ENCODE data around the gene PYCARD. TPM values are rescaled to one million over a fixed set of nuclear protein-coding genes. Genes with fewer than 3 reads are reported as not detected.
A peak's percentile ranks its signal among the peaks of the same experiment; 100 is the strongest.
"Not testable (repeated sequence)": the region's sequence is repeated elsewhere in the genome, so short reads cannot be mapped to it uniquely, and the experiment has no call there.

The PYCARD gene
- total RNA-seq, 1 donor from 2014 or later, result 75.6 TPM

DNA sequence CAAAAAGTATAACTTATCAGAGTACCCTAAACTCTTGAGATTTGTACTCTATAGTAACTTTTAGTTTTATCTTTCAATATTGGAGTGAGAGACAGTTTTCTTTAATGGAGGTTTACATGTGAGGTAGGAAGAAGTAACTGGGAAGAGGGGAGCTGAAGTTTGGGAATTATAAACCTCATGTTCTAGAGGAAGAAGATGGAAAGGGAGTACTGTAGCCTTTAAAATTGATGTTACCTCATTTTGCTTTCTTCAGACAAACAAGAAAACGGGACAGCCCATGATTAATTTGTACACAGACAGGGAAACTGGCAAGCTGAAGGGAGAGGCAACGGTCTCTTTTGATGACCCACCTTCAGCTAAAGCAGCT is 13.2 kb downstream of the PYCARD start:
- ATAC-seq, result no peak

DNA sequence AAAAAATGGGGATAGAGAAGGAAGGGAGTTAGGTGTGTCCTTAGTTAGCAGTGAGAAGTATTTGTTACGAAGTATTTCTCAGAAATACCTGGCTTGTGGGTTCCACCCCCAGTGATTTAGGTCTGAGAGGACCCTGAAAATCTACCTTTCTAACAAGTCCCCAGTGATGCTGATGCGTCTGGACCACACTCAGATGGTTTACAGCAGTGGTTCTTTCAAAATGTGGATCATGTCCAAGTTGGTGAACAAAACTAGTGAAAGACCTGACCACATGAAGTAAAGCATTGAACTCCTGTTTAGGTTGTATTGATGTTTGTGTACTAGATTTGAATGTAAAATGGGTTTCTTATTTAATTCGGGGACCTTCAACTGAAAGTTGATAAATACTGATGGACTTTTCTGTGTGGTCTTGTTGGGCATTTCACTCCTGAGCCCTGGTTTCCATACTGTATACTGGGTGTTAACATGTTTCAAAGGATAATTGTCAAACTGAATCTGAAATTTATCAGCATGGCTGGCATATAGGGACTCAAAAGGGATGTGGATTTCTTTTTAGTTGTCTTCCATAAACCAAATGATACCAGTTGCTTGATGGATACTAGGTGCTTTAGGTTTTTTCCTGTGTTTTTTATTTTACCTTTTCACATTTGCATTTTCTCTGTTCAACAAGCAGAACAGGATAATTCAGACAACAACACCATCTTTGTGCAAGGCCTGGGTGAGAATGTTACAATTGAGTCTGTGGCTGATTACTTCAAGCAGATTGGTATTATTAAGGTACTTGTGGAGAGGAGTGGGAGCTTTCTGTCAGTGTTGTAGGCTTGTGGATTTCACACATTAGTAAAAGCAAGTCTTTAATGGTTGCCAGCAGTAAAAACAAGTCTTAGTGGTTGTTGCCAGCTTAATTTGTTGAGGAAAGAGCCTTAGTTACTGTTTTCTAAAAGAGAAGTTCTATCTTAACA is 13.8 kb downstream of the PYCARD start:
- ATAC-seq, result no peak

DNA sequence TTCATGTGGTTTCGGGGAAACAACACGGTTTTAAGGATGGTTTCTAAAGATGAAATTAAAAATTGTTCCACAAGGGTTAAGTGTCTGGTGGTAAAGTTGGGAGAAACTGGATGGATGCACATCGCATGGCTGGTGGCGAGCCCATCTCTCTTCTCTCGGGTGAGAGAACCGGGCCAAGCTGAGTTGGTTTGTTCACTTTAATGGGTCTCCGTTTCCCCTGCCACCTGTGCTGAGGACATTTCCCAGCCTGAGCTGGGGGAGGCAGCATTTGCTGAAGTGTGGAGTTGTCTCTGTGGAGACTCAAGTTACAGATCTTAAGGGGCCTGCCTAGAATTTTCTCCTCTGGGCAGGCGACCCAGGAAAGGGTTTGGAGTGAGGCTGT is 14.8 kb downstream of the PYCARD start:
- ATAC-seq, result no peak

DNA sequence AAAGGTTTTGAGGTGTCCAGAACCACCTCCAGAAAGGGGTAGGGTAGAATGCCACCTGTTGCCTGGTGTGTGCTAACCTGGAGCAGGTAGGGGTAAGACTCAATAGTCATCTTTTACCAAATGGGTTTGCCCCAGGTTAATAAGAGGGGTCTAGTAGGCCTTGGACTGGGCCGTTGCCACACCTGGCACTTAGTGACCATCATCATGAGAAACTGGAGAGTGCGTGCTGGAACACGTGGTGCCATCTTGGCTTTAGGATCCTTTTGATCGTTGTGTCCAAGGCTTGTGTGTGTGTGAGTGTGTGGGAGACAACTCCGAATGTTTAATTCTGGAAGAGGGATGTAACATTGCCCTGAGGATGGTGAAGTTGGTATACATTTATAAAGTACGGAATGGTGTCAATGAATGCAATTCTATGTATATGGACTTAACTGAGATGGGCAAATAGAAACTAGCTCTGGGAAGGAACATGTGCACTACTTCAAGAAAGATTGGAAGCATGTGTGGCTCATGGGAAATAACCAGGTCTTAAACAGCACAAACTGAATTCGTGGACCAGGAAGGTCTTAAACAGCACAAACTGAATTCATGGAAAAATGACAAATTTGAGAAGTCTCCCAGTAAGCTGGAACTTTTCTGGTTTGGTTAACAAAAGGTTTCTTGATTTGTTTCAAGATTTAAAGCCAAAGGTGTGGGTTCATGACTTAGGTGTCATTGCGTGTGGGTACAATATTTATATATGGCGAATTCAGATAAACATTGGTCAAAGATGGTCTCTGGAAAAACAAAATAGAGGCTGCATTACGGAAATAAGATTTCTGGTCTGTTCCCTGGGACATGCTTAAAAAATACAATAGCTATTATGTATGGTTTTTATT is 15.4 kb downstream of the PYCARD start:
- ATAC-seq, result no peak

DNA sequence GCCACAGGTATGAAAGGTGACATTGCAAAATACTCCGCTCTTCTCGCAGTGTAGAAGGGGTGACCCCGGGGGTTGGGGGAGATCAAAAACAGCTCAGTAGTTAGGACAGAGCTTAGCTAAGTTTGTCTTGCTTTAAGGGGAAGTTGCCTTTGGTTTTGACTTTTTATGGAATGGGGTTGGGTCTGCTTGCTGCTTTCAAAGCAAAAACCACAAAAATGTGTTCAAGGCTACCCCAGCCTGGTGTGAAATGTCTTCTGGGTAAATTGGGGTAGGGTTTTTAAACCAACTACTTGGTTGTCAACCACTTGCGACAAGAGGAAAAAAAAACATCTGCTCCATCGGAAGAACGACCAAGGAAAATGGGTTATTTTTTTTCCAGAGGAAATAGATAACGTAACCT is 16.4 kb downstream of the PYCARD start:
- ATAC-seq, result no peak

DNA sequence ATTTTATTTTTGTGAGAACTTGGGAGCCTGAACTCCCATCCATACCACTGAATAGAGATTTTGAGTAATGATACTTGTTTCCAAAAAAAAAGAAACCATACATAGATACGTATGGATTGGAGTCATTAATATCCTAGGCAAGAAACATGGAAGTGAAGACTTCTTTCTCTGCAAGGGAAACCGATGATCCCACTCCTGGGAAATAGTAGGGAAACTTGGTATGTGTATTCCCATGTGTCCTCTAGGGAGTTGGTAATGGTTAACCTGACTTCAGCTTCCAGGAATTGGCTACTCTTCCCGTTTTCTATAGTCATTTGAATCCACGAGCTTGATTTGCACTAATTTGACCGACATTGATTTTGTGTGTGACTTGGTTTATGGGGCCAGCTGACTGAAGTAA is 17.2 kb downstream of the PYCARD start:
- no peak for ATAC-seq

DNA sequence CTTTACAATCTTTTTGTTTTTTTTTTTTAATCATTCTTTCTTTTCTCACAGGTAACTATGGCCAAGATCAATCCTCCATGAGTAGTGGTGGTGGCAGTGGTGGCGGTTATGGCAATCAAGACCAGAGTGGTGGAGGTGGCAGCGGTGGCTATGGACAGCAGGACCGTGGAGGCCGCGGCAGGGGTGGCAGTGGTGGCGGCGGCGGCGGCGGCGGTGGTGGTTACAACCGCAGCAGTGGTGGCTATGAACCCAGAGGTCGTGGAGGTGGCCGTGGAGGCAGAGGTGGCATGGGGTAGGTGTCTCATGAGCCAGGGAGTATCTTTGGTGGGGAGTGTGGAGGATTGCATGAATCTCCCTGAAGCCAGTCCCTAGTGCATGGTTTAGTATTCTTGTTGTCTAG is 17.7 kb downstream of the PYCARD start:
- no peak for ATAC-seq

DNA sequence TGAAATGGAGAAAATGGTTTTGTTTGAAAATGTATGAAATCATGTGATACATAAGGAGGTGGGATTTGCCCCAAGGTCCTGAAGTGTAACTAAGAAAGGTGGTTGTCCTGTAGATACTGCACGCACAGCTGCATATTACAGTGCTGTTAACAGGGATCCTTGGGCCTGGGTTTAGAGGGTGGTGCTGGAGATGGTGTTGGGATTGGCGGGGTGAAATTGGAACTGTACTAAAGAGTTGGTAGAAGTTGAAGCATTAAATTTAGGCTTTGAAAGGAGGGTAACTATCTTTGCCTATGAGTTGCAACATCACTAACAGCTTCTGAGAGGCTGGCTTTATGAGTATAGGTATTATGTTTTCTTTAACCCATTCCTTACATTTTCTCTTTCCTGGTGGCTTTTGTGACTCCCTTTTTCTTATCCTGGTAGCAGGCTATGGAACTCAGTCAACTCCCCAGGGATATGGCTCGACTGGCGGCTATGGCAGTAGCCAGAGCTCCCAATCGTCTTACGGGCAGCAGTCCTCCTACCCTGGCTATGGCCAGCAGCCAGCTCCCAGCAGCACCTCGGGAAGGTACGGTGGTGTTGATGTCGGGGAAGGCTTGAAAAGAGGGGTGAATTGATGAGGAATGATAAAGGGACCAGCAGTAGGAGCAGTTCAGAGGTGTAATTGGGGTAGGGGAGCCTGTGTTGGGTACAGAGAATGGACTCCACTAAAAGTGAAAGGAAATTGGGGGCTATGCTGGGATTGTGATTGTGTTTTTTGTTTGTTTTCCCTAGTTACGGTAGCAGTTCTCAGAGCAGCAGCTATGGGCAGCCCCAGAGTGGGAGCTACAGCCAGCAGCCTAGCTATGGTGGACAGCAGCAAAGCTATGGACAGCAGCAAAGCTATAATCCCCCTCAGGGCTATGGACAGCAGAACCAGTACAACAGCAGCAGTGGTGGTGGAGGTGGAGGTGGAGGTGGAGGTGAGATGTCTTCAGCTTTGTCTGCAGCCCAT is 18.8 kb downstream of the PYCARD start:
- ATAC-seq, result no peak

DNA sequence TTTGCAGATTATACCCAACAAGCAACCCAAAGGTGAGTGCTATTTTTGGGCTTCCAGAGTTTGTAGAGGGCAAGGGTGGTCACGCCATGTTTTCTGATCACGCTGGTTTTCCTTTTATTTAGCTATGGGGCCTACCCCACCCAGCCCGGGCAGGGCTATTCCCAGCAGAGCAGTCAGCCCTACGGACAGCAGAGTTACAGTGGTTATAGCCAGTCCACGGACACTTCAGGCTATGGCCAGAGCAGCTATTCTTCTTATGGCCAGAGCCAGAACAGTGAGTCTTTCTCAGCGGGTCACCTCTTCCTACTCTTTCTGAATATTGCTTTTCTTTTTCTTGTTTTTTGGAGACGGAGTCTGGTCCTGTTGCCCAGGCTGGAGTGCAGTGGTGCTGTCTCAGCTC is 20.2 kb downstream of the PYCARD start:
- no peak for ATAC-seq

DNA sequence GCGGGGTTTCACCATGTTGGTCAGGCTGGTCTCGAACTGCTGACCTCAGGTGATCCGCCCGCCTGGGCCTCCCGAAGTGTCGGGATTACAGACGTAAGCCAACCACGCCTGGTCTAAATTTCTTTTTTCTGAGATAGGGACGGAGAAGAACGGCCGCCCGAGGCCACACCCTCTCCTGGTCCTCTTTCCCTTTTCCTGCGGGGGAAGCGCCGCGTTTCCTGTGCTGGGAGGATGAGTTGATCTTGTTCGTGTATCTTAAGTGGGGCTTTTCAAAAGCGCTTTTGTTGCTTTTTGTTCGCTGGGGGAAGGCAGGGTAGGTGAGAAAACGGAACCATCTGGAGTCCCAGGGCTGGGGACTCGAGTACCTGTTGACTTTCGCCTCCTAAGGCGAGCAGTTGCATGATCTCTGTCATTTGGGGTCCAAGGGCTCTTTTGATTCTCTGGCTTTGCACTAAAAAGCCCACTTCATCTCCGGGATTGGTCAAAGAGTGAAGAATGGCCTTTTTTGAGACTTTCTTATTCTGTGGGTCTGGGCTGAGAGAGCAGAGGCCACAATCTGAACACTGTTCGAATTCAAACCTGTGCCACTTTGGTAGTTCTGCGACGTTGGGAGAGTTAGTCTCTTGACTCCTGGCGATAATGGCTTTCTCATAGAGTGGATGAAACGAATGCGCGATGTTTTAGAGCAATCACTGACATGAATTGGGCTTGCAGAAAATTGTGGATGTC is 21.3 kb downstream of the PYCARD start:
- no peak for ATAC-seq

DNA sequence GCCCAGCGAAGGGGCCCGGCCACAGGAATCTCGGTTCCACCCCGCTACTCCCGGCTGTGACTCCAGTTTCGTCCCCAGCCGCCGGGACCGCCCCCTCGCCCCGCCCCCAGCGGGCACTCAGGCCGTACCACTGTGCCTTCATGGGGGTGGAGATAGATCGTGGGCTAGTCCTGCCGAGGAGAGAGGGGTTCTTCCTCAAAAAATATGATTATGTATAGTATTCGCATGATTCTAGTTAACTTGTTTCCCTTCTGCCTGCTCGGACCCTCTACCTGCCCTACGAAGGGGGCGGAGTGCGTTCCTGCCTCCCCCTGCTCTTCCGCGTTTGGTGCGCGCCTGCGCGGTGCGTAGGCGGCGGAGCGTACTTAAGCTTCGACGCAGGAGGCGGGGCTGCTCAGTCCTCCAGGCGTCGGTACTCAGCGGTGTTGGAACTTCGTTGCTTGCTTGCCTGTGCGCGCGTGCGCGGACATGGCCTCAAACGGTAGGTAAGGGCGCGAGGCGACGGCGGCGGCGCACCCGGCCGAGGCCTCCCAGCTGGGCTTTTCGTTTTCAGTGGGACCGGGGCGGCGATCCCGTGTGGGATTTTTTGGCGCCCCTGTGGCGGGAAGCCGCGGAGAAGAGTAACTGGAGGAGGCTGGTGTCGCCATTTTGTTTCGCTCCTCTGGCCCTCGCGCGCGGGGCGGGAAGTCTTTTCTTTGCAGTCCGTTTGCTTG is 22.7 kb downstream of the PYCARD start, which contains the start of gene FUS:
Gene FUS, plus strand, starts transcription at position 393 of the 713 bp plus-strand sequence. Its CDS starts 76 bp downstream, at position 469.
- peak; percentile 89 for ATAC-seq

DNA sequence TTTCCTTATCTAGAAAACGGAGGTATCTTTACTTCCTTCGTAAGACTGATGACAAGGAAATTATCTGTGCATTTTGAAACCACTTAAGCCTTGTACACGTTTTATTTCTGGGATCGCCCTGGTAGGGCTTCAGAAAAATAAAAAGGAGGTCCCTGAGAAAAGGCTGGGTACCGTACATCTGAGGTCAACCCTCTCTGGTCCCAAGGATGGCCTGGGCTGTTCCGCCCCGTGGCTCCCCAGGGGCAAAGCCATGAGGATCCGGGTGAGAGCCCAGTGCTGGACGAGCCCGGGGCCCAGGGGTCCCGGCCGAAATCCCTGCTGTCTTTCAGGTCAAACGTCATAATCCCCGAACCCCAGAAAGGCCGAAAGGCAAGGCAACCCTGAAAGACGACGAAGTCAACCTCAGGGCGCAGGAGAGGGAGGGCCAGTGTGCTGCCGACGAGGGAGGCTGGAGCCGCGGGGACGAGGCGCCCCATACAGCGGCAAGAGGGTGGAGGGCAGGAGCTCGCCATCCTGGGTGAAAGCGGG is 23.3 kb downstream of the PYCARD start:
- ATAC-seq, result peak; percentile 3

DNA sequence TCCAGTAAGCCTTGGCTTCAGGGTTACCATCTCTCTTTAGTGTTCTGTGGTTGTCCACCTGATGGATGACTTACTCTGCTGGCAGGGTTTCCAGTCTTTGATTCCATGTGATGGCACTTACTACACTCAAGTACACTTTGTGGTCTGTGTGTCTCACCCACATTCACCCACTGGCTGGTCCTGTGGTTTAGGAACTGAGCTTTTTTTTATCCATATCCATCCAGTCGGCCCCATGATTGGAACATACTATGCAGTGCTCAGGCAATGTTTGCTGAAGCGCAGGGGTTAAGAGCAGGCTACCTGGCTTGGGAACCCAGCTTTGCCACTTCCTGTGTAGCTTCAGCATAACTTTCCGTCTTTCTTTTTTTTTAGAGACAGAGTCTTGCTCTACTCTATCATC is 25.4 kb downstream of the PYCARD start:
- no peak for ATAC-seq

DNA sequence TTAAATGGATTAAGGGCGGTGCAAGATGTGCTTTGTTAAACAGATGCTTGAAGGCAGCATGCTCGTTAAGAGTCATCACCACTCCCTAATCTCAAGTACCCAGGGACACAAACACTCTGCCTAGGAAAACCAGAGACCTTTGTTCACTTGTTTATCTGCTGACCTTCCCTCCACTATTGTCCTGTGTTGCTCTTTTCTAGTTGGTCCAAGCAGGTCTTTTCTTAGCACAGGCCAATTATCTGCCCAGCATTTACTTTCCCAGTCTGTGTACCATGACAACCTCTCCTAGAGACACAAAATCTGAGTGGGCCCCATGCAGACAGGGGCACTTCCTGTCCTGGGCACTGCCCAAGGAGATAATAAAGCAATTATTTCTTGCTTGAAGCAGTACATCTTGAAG is 32.5 kb downstream of the PYCARD start:
- ATAC-seq, result not testable (repeated sequence)

DNA sequence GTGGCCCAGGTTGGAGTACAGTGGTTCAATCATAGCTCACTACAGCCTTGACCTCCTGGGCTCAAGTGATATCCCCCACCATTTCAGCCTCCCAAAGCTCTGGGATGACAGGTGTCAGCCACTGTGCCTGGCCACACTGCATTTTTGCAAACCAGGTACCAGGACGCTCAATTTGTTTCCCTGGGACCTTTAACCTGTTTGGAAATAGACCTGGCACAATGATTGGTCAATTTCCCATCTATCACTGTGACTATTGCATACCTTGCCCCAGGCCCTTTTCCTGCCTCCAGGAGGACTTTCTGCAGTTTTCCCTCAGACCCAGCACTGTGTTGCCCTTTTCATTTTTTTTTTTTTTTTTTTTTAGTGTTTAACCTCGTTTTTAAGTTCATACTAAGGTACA is 33.7 kb downstream of the PYCARD start:
- no peak for ATAC-seq

DNA sequence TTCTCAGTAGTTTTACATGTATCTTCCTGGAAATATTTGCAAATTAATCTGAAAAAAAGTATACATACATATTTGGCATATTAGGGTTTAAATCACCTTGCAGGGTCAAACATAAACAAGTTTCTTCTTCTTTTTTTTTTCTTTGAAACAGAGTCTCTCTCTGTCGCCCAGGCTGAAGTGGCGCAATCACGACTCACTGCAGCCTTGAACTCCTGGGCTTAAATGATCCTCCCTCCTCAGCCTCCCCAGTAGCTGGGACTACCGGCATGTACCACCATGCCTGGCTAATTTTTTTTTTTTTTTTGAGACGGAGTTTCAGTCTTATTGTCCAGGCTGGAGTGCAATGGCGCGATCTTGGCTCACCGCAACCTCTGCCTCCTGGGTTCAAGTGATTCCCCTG is 35.2 kb downstream of the PYCARD start:
- no peak for ATAC-seq

DNA sequence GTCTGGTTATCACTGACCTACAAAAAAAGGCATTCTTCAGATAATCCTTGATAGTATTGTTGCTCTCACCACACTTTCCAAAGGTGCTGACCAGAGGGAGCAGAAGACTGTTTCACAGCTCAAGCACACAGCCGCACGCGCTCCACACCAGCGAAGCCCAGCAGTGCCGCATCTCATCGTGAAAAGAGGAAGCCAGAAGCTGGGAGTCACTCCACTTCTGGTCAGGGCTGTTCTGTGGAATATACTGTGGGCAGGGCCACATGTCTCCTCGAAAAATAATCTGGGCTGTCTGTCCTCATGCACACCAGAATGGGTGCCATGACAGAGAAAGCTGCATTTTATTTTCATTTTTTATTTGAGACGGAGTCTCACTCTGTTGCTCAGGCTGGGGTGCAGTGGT is 45.4 kb downstream of the PYCARD start:
- ATAC-seq, result peak; percentile 53
